Diencephalon (tissue), 1 donor: ENCODE results near the gene PIK3R4. TPM values are rescaled to one million over a fixed set of nuclear protein-coding genes. Genes with fewer than 3 reads are reported as not detected.

Experiments used
- total RNA-seq: library from RNA; depleted of rRNA; stranded (reverse); fragments of >200 nt; gene quantifications from one replicate; pipeline ENCODE4 v1.2.3, GENCODE V29; 2014

PIK3R4 gene
- total RNA-seq = 56.3 TPM

GRCh38 chr3:130746246-130747039, at the start of gene PIK3R4:
PIK3R4 (minus strand) TSS chr3:130746829; CDS start chr3:130745218, 1,611 bp downstream.

Other genes starting within 250 kb of the PIK3R4 start
- 1.2 TPM for gene COL6A6, start 229.7 kb downstream of the PIK3R4 start, total RNA-seq
- gene ATP2C1, start 147.3 kb upstream of the PIK3R4 start, total RNA-seq = 190 TPM